K562 (cell line): ENCODE measurements around the gene ELOB. TPM values are rescaled to one million over a fixed set of nuclear protein-coding genes. Genes with fewer than 3 reads are reported as not detected.
A peak's percentile ranks its signal among the peaks of the same experiment; 100 is the strongest.

Experiments
- E2F3 ChIP-seq: fragments of 250-450 bp; sonication (Bioruptor Pico); IDR thresholded peaks from 2 replicates; pipeline ENCODE4 v1.4.0; 2020; ENCODE audit warnings: mild to moderate bottlenecking
- HNRNPK ChIP-seq: fragments of 200-400 bp; formaldehyde crosslinking; IDR thresholded peaks from one replicate; pipeline ENCODE4 v1.6.1; 2018; ENCODE audit warnings: mild to moderate bottlenecking, low read depth, low read length; ENCODE audit not compliant: poor library complexity, severe bottlenecking
- MLX ChIP-seq, 2 experiments: fragments of 450-650 bp in 1 of 2; sonication (generic) in 1 of 2; formaldehyde crosslinking; conservative IDR thresholded peaks; 2 replicates each; pipeline versions ENCODE4 v1.4.0 to v1.8.1; 2020 to 2022; ENCODE audit warnings: mild to moderate bottlenecking in 1 of 2, missing genetic modification reagents in 1 of 2
- MXD1 ChIP-seq: fragments of 250-450 bp; sonication (Bioruptor Pico); IDR thresholded peaks from 2 replicates; pipeline ENCODE4 v1.8.0; 2021; ENCODE audit warnings: borderline replicate concordance, mild to moderate bottlenecking, moderate library complexity; ENCODE audit not compliant: poor library complexity, severe bottlenecking
- PRDM10 ChIP-seq: fragments of 450-650 bp; IDR thresholded peaks from 2 replicates; pipeline ENCODE4 v1.6.1; 2018; ENCODE audit not compliant: partially characterized antibody
- SOX6 ChIP-seq: fragments of 450-650 bp; IDR thresholded peaks from 2 replicates; pipeline ENCODE4 v1.6.1; 2014; ENCODE audit warnings: mild to moderate bottlenecking
- ZBTB40 ChIP-seq, 2 experiments: fragments of 450-650 bp in 1 of 2; sonication (generic) in 1 of 2; formaldehyde crosslinking in 1 of 2; IDR thresholded peaks; 2 replicates each; pipeline versions ENCODE4 v1.7.1 to v1.9.0; 2016 to 2022; ENCODE audit warnings: inconsistent platforms in 1 of 2, mild to moderate bottlenecking in 1 of 2, missing genetic modification reagents in 1 of 2
- ZNF561 ChIP-seq: fragments of 450-650 bp; formaldehyde crosslinking; conservative IDR thresholded peaks from 2 replicates; pipeline ENCODE4 v1.4.0; 2020; ENCODE audit warnings: mild to moderate bottlenecking, moderate library complexity
- ZNF655 ChIP-seq: fragments of 250-450 bp; sonication (Bioruptor Pico); IDR thresholded peaks from 2 replicates; pipeline ENCODE4 v1.5.0; 2021
- polyA plus RNA-seq, 8 experiments: library from polyadenylated mRNA; depleted of rRNA in 4 of 8; stranded (reverse) in 5 of 8; unstranded in 3 of 8; fragments of >200 nt; fragmentation: Nextera tagmentation in 2 of 8; fragmentation: Illumina TruSeq in 1 of 8; extraction: Ambion mirVana in 2 of 8; extraction: Trizol in 1 of 8; gene quantifications; 2 replicates each; pipeline versions ENCODE4 v1.2.1 to v1.2.3, GENCODE V29; 2011 to 2014; ENCODE audit warnings: inconsistent platforms in 1 of 8, missing spikeins in 1 of 8
- total RNA-seq, 7 experiments: library from RNA; depleted of rRNA in 6 of 7; stranded (reverse); fragments of >200 nt in 6 of 7; fragmentation: Illumina TruSeq in 2 of 7; extraction: Trizol in 2 of 7; gene quantifications; 2 replicates each; pipeline versions ENCODE4 v1.2.1 to v1.2.3, GENCODE V29; 2011 to 2021; ENCODE audit warnings: low replicate concordance in 1 of 7

ELOB gene
- total and polyA plus RNA-seq, 9 of the 15 experiments (the other 6 are each of a cell fraction or from before 2014, with no cell fraction given): 63.2 to 791 (median 237) TPM

GRCh38 chr16:2816751-2817339 is 39.8 kb upstream of the ELOB start, which contains the start of gene PRSS21 (continued):
- 0 out of 2 replicates have a peak, but pooled peaks have one; percentile 25 for TF ChIP-seq E2F3 (CRISPR knock-in tag)
- no peak for TF ChIP-seq ZNF655 (CRISPR knock-in tag)
- no peak for TF ChIP-seq MLX (CRISPR knock-in tag; conservative IDR thresholded peaks at IDR 0.05)
- TF ChIP-seq ZBTB40 (IDR thresholded peaks at IDR 0.05): 0 out of 2 replicates have a peak, but pooled peaks have one; percentile 27
- TF ChIP-seq ZBTB40 (CRISPR knock-in tag; IDR thresholded peaks at IDR 0.05): no peak
- TF ChIP-seq PRDM10: no peak
- no peak for TF ChIP-seq ZNF561 (CRISPR knock-in tag)
- no peak for TF ChIP-seq SOX6
- TF ChIP-seq MXD1 (CRISPR knock-in tag): no peak
- TF ChIP-seq HNRNPK: no peak
